Sigmoid colon (tissue), 7 donors: ENCODE results near the gene SP110. TPM values are rescaled to one million over a fixed set of nuclear protein-coding genes. Genes with fewer than 3 reads are reported as not detected.
"Not testable (repeated sequence)": the region's sequence is repeated elsewhere in the genome, so short reads cannot be mapped to it uniquely, and the experiment has no call there.

Source experiments
- DNase-seq: peaks from one replicate; pipeline ENCODE4 v3.0.0-alpha.2; 2019
- H3K27ac ChIP-seq, 4 donors: fragments of 200-600 bp; sonication (generic); one replicate each; pipeline ENCODE4 v1.5.1; 2016 to 2019; ENCODE audit warnings: mild to moderate bottlenecking in 1 of 4
- H3K27me3 ChIP-seq, 3 donors: fragments of 200-600 bp; sonication (generic); one replicate each; pipeline ENCODE4 v1.5.1; 2019; ENCODE audit warnings: mild to moderate bottlenecking in 1 of 3
- H3K36me3 ChIP-seq, 4 donors: fragments of 200-600 bp; sonication (generic); one replicate each; pipeline ENCODE4 v1.5.1; 2016 to 2019
- H3K4me1 ChIP-seq, 4 donors: fragments of 200-600 bp; sonication (generic); one replicate each; pipeline ENCODE4 v1.5.1; 2017 to 2019
- H3K4me3 ChIP-seq, 4 donors: fragments of 200-600 bp; sonication (generic); one replicate each; pipeline ENCODE4 v1.5.1; 2017 to 2019; ENCODE audit warnings: mild to moderate bottlenecking in 2 of 4, moderate library complexity in 1 of 4
- H3K9me3 ChIP-seq, 4 donors: fragments of 200-600 bp in 3 of 4; sonication (generic) in 3 of 4; one replicate each; pipeline versions ENCODE4 v1.5.1 to v1.6.1; 2013 to 2019
- EP300 ChIP-seq, 4 donors: sonication (generic); formaldehyde crosslinking; IDR thresholded peaks; one replicate each; pipeline ENCODE4 v1.6.1; 2017; ENCODE audit warnings: antibody characterized with exemption in 4 of 4
- POLR2A ChIP-seq, 2 donors: fragments of 450-650 bp; IDR thresholded peaks; one replicate each; pipeline ENCODE4 v1.6.1; 2016; ENCODE audit warnings: antibody characterized with exemption in 2 of 2, mild to moderate bottlenecking in 2 of 2, moderate library complexity in 2 of 2
- POLR2AphosphoS5 ChIP-seq, 4 donors: sonication (generic); formaldehyde crosslinking; IDR thresholded peaks; one replicate each; pipeline ENCODE4 v1.6.1; 2017; ENCODE audit warnings: antibody characterized with exemption in 4 of 4
- WGBS, 2 donors: extraction: QIAGEN DNeasy Blood & Tissue Kit; methylation state at CpG; one replicate each; pipeline ENCODE4 v1.1.7; 2013; 5-methylcytosine and 5-hydroxymethylcytosine counted together
- intact Hi-C: fragments of 100-400 bp; cut with DNase I; formaldehyde crosslinking; loops from one replicate; pipeline ENCODE4 v1.15.1; 2023
- polyA plus RNA-seq, 3 donors: library from polyadenylated mRNA; stranded (reverse); fragments of 200-250 nt; gene quantifications; one replicate each; pipeline ENCODE4 v1.2.3, GENCODE V29; 2013
- total RNA-seq, 4 donors: library from RNA; depleted of rRNA; stranded (reverse); fragments of >200 nt; gene quantifications; one replicate each; pipeline ENCODE4 v1.1.0, GENCODE V29; 2016
- TF ChIP-seq, protein P1 (sequence below), 4 experiments: fragments of 450-650 bp in 3 of 4; fragments of 200-600 bp in 1 of 4; IDR thresholded peaks; one replicate each; pipeline ENCODE4 v1.5.1; 2016 to 2019; ENCODE audit warnings: antibody characterized with exemption in 4 of 4, mild to moderate bottlenecking in 3 of 4, moderate library complexity in 2 of 4
- donor health status: healthy with polysubstance abuse.
- donor health status: Bipolar disorder and iron deficiency.
- donor health status: healthy.

The SP110 gene
- total and polyA plus RNA-seq, 7 donors = 9.2 to 41.8 (median 16.4) TPM

- Histone ChIP-seq H3K27ac (no peak overlapping the region), H3K4me3 (no peak overlapping the region), H3K36me3 (no peaks in the 10 kb centered on the region), H3K4me1 (no peaks in the 10 kb centered on the region), H3K9me3 (peaks cover 0 to 6% (median 0%) of the 10 kb centered on the region in 4 donors), H3K27me3 (no peaks in the 10 kb centered on the region)
- WGBS, 2 donors = 60 to 85% methylated on average over 4 of the region's 4 CpGs
- intact Hi-C loops = no loop called here
- TF ChIP-seq POLR2AphosphoS5 (IDR thresholded peaks at IDR 0.05) = no peak
- no peak for DNase-seq
These were observed 6.3 kb upstream of the SP110 start for GRCh38 chr2:230226051-230226551.

DNA sequence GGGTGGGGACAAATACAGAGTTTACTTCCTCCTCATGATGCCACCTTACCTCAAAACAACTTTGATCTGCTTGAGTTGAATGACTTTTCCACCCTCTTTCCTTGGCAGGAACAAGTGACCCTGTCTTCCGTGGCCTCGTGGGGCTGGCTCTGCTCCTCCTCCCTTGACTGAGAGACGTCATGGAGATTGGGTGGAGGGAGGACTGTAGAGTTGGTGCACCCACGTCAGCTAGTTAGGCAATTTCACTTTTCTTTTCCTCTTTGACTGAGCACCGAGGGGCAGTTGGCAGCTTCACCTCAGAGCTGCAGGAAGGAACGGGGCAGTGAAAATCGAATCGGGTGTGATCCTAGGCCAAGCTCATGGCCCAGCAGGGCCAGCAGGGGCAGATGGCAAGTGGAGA lies 5.7 kb upstream of the SP110 start, which contains the start of gene SP140:
Gene SP140 (plus strand): TSS at position 251 of the 400 bp plus-strand sequence. CDS start 109 bp downstream, at position 360.
- Histone ChIP-seq H3K4me1 (peaks cover 0 to 4% (median 3%) of the 10 kb centered on the region in 4 donors), H3K36me3 (no peaks in the 10 kb centered on the region), H3K9me3 (peaks cover 0 to 2% (median 0%) of the 10 kb centered on the region in 4 donors), H3K4me3 (no peak within 1 kb of the TSS), H3K27ac (no peak within 1 kb of the TSS), H3K27me3 (no peaks in the 10 kb centered on the region)
- intact Hi-C loops = no loop called here
- TF ChIP-seq, protein P1, sequence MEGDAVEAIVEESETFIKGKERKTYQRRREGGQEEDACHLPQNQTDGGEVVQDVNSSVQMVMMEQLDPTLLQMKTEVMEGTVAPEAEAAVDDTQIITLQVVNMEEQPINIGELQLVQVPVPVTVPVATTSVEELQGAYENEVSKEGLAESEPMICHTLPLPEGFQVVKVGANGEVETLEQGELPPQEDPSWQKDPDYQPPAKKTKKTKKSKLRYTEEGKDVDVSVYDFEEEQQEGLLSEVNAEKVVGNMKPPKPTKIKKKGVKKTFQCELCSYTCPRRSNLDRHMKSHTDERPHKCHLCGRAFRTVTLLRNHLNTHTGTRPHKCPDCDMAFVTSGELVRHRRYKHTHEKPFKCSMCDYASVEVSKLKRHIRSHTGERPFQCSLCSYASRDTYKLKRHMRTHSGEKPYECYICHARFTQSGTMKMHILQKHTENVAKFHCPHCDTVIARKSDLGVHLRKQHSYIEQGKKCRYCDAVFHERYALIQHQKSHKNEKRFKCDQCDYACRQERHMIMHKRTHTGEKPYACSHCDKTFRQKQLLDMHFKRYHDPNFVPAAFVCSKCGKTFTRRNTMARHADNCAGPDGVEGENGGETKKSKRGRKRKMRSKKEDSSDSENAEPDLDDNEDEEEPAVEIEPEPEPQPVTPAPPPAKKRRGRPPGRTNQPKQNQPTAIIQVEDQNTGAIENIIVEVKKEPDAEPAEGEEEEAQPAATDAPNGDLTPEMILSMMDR (IDR thresholded peaks at IDR 0.05) = no peak
- TF ChIP-seq POLR2AphosphoS5 (IDR thresholded peaks at IDR 0.05) = peak in 1 of 4 donors; percentile 7
- WGBS, 2 donors = 48 to 80% methylated on average over 8 of the region's 8 CpGs
- peak; percentile 65 for DNase-seq

DNA sequence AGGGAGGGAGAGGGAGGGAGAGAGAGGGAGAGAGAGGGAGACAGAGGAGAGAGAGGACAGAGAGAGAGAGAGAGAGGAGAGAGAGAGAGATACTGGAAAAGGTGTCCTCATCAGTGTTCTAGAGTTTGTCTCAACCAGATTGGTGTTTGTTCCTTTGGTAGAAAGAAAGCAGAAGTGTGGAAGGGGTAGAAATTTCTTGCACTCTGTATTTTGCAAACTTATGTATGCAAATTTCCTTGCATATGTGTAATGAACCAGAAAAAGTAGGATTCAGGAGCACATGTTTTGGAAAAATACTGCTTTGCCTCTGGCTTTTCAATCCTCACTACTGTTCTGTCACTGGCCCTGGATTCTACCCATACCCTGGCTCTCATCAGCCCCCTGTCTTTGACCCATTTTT lies 4.7 kb upstream of the SP110 start:
- intact Hi-C loops = no loop called here
- Histone ChIP-seq H3K27ac (no peak overlapping the region), H3K4me3 (no peak overlapping the region)

GRCh38 chr2:230222829-230223228 lies 3.0 kb upstream of the SP110 start:
- 91% methylated on average over 4 of the region's 4 CpGs for WGBS, 2 donors
- H3K27ac ChIP-seq, H3K9me3 ChIP-seq, DNase-seq, H3K4me3 ChIP-seq, H3K36me3 ChIP-seq, H3K27me3 ChIP-seq, intact Hi-C loops: not testable (repeated sequence)
- H3K4me1 ChIP-seq = peaks cover 0 to 25% (median 18%) of the 10 kb centered on the region in 4 donors

More for the DNA sequence above, 4.7 kb upstream of the SP110 start:
- H3K27me3 ChIP-seq = no peaks in the 10 kb centered on the region
- H3K4me1 ChIP-seq = peaks cover 0 to 8% (median 6%) of the 10 kb centered on the region in 4 donors
- TF ChIP-seq POLR2AphosphoS5 (IDR thresholded peaks at IDR 0.05) = no peak
- TF ChIP-seq POLR2A (IDR thresholded peaks at IDR 0.05) = no peak
- TF ChIP-seq EP300 (IDR thresholded peaks at IDR 0.05) = no peak
- TF ChIP-seq, protein P1 (IDR thresholded peaks at IDR 0.05) = no peak
- no peaks in the 10 kb centered on the region for H3K36me3 ChIP-seq
- no peak for DNase-seq
- H3K9me3 ChIP-seq = no peaks in the 10 kb centered on the region

DNA sequence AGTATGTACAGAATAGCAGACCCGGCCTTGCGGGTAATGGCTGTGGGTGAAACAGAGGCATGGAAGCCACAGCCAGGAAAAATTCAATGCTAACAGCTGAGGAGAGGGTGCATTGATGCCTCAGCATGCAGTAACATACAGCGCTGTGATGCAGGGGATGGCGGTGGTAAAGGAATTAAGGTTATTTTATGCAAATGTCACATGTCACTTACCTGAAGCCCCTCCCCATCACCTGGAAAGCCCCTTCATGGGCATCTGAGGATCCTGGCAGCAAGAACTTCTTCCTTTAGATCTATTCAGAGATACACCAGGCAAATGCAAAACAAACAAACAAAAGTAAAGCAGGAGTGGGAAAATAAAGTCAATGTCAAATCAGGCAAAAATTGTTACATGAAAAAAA lies 1.7 kb upstream of the SP110 start:
- WGBS, 2 donors = 94 to 99% methylated on average over 4 of the region's 4 CpGs

More for the DNA sequence above, 1.7 kb upstream of the SP110 start:
- Histone ChIP-seq H3K36me3 (peaks cover 0 to 4% (median 1%) of the 10 kb centered on the region in 4 donors), H3K4me1 (peaks cover 0 to 26% (median 19%) of the 10 kb centered on the region in 4 donors), H3K9me3 (no peaks in the 10 kb centered on the region), H3K27me3 (no peaks in the 10 kb centered on the region), H3K27ac (no peak overlapping the region), H3K4me3 (no peak overlapping the region)
- intact Hi-C loops = no loop called here
- TF ChIP-seq POLR2A (IDR thresholded peaks at IDR 0.05) (no peak), EP300 (IDR thresholded peaks at IDR 0.05) (no peak), POLR2AphosphoS5 (IDR thresholded peaks at IDR 0.05) (no peak)
- TF ChIP-seq, protein P1 (IDR thresholded peaks at IDR 0.05) = no peak
- no peak for DNase-seq
